ENCODE results near the gene RGR.

GRCh38 chr10:84197643-84198042 is 47.2 kb upstream of the RGR start:
- no peak for TF ChIP-seq POLR2AphosphoS5 (IDR thresholded peaks at IDR 0.05; ENCODE audit: low read depth, low read length)
- TF ChIP-seq POU2F2 (IDR thresholded peaks at IDR 0.05; ENCODE audit: low read depth, low read length): no peak
- no peak for TF ChIP-seq POLR2A (IDR thresholded peaks at IDR 0.05; ENCODE audit: low read depth, low read length)

Data from GM12891 (cell line).